Tibial artery (tissue), 4 donors: ENCODE results near the gene CLIP2.
"Not testable (repeated sequence)": the region's sequence is repeated elsewhere in the genome, so short reads cannot be mapped to it uniquely, and the experiment has no call there.

Source experiments
- DNase-seq, 2 donors: peaks; one replicate each; pipeline ENCODE4 v3.0.0-alpha.2; 2019
- H3K27ac ChIP-seq, 2 donors: fragments of 200-600 bp; sonication (generic) in 1 of 2; 1 replicate in 1 of 2; 2 replicates in 1 of 2; pipeline ENCODE4 v1.5.1; 2018 to 2019; ENCODE audit warnings: mild to moderate bottlenecking in 1 of 2
- H3K27me3 ChIP-seq, 2 donors: fragments of 200-600 bp; sonication (generic) in 1 of 2; one replicate each; pipeline versions ENCODE4 v1.5.1 to v1.6.0; 2016 to 2019
- H3K36me3 ChIP-seq, 3 donors: fragments of 200-600 bp; sonication (generic) in 2 of 3; one replicate each; pipeline ENCODE4 v1.5.1; 2016 to 2019; ENCODE audit warnings: mild to moderate bottlenecking in 2 of 3
- H3K4me1 ChIP-seq, 4 donors: fragments of 200-600 bp; sonication (generic) in 2 of 4; 1 replicate in 3 of 4; 2 replicates in 1 of 4; pipeline ENCODE4 v1.5.1; 2016 to 2019
- H3K4me3 ChIP-seq, 2 donors: fragments of 200-600 bp; sonication (generic) in 1 of 2; 1 replicate in 1 of 2; 2 replicates in 1 of 2; pipeline ENCODE4 v1.5.1; 2018 to 2019; ENCODE audit warnings: mild to moderate bottlenecking in 2 of 2
- H3K9me3 ChIP-seq, 3 donors: fragments of 200-600 bp; sonication (generic) in 1 of 3; one replicate each; pipeline ENCODE4 v1.5.1; 2016 to 2019
- CTCF ChIP-seq, 2 experiments: fragments of 200-600 bp in 1 of 2; fragments of 450-650 bp in 1 of 2; IDR thresholded peaks; one replicate each; pipeline ENCODE4 v1.5.1; 2017 to 2019; ENCODE audit warnings: antibody characterized with exemption in 2 of 2, mild to moderate bottlenecking in 1 of 2, moderate library complexity in 1 of 2
- intact Hi-C: fragments of 100-400 bp; cut with DNase I; formaldehyde crosslinking; loops from one replicate; pipeline ENCODE4 v1.15.0; 2023; ENCODE audit warnings: low total_unique reads

CLIP2 gene

GRCh38 chr7:74289018-74289658 lies at the start of gene CLIP2:
Gene CLIP2 (plus strand): TSS chr7:74289407. CDS start chr7:74317547, 28,140 bp downstream.
- H3K4me3 ChIP-seq: peak within 1 kb of the TSS; percentile 64 to 93
- H3K9me3 ChIP-seq: no peaks in the 10 kb centered on the region
- H3K36me3 ChIP-seq: no peaks in the 10 kb centered on the region
- DNase-seq: peak; percentile 63 to 90
- peaks cover 0 to 39% (median 22%) of the 10 kb centered on the region in 4 donors for H3K4me1 ChIP-seq
- peak within 1 kb of the TSS; percentile 75 to 81 for H3K27ac ChIP-seq
- intact Hi-C loops: no loop called here
- no peaks in the 10 kb centered on the region for H3K27me3 ChIP-seq
- TF ChIP-seq CTCF (IDR thresholded peaks at IDR 0.05): no peak

GRCh38 chr7:74240482-74240881 lies 48.7 kb upstream of the CLIP2 start:
- Histone ChIP-seq H3K27ac (no peak overlapping the region), H3K4me1 (no peaks in the 10 kb centered on the region), H3K27me3 (no peaks in the 10 kb centered on the region), H3K36me3 (peaks cover 49 to 99% (median 83%) of the 10 kb centered on the region in 3 donors), H3K4me3 (no peak overlapping the region), H3K9me3 (no peaks in the 10 kb centered on the region)
- intact Hi-C loops: no loop called here
- no peak for DNase-seq
- no peak for TF ChIP-seq CTCF (IDR thresholded peaks at IDR 0.05)

GRCh38 chr7:74242122-74242443 lies 47.1 kb upstream of the CLIP2 start:
- TF ChIP-seq CTCF (IDR thresholded peaks at IDR 0.05): no peak
- no peak overlapping the region for H3K4me3 ChIP-seq
- H3K9me3 ChIP-seq: no peaks in the 10 kb centered on the region
- no peaks in the 10 kb centered on the region for H3K4me1 ChIP-seq
- DNase-seq: no peak
- intact Hi-C loops: no loop called here
- peaks cover 41 to 98% (median 83%) of the 10 kb centered on the region in 3 donors for H3K36me3 ChIP-seq
- H3K27me3 ChIP-seq: no peaks in the 10 kb centered on the region
- H3K27ac ChIP-seq: no peak overlapping the region

GRCh38 chr7:74246497-74246896 lies 42.7 kb upstream of the CLIP2 start:
- no peak for TF ChIP-seq CTCF (IDR thresholded peaks at IDR 0.05)
- no peaks in the 10 kb centered on the region for H3K27me3 ChIP-seq
- intact Hi-C loops: no loop called here
- no peak overlapping the region for H3K4me3 ChIP-seq
- no peaks in the 10 kb centered on the region for H3K4me1 ChIP-seq
- no peaks in the 10 kb centered on the region for H3K9me3 ChIP-seq
- no peak for DNase-seq
- peaks cover 49 to 98% (median 82%) of the 10 kb centered on the region in 3 donors for H3K36me3 ChIP-seq
- H3K27ac ChIP-seq: no peak overlapping the region

- no peak overlapping the region for H3K4me3 ChIP-seq
- peaks cover 0 to 4% (median 3%) of the 10 kb centered on the region in 4 donors for H3K4me1 ChIP-seq
- no peak overlapping the region for H3K27ac ChIP-seq
- no peaks in the 10 kb centered on the region for H3K9me3 ChIP-seq
- intact Hi-C loops: no loop called here
- no peaks in the 10 kb centered on the region for H3K27me3 ChIP-seq
- no peak for TF ChIP-seq CTCF (IDR thresholded peaks at IDR 0.05)
- DNase-seq: no peak
- peaks cover 40 to 82% (median 68%) of the 10 kb centered on the region in 3 donors for H3K36me3 ChIP-seq
These were observed 41.1 kb upstream of the CLIP2 start for GRCh38 chr7:74248156-74248555.

GRCh38 chr7:74249058-74249457 lies 40.1 kb upstream of the CLIP2 start:
- DNase-seq, intact Hi-C loops, H3K9me3 ChIP-seq, H3K4me3 ChIP-seq, H3K27ac ChIP-seq, H3K4me1 ChIP-seq, H3K27me3 ChIP-seq: not testable (repeated sequence)
- H3K36me3 ChIP-seq: peaks cover 33 to 73% (median 61%) of the 10 kb centered on the region in 3 donors
